Smooth muscle cell of bladder (primary cell): ENCODE measurements around the gene ANKRD30BL. TPM values are rescaled to one million over a fixed set of nuclear protein-coding genes. Genes with fewer than 3 reads are reported as not detected.

Experiments used
- total RNA-seq: library from RNA; depleted of rRNA; stranded (reverse); fragments of >200 nt; gene quantifications from 2 replicates; pipeline ENCODE4 v1.2.3, GENCODE V29; 2014

The ANKRD30BL gene, protein sequence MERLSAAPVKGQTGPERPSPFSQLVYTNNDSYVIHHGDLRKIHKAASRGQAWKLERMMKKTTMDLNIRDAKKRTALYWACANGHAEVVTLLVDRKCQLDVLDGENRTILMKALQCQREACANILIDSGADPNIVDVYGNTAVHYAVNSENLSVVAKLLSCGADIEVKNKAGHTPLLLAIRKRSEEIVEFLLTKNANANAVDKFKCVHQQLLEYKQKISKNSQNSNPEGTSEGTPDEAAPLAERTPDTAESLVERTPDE
- total RNA-seq, result not detected in 2 replicates

DNA sequence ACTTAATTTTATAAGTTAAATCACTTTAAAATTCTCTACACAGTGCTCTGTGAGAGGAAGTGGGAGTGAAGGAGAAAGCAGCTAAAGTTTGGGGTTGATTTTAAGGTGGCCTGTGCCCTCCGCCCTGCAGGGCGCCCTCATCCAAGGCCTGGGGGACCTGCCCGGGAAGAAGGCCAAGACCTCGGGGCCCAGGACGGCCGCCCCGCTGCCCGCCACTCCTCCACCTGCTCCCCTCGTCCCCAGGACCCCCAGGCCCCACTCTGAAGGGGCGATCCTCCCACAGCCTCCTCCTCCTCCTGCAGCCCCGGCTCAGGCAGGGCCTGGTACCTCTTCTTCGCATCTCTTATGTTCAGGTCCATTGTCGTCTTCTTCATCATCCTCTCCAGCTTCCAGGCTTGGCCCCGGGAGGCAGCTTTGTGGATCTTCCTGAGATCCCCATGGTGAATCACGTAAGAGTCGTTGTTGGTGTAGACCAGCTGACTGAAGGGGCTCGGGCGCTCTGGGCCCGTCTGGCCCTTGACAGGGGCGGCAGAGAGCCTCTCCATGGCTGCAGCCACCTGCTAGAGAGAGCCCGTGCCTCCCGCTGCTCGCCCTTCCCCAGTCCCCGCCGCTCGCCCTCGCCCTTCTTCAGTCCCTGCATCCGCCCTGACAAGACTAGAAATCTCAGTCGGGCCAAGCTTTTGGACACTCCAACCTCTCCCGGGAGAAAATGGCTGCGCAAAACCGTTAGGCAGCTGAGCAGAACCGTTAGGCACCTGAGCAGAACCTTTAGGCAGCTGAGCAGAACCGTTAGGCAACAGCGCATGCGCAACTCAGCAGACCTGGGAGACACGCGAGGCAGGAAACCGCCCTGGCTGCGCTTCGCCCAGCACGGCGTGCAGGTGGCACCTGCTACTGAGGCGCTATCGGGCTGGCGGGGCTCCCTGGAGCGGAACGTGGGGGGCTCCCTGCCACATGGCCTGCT, at the start of gene ANKRD30BL:
Gene ANKRD30BL, minus strand, starts transcription at position 792 of the 964 bp plus-strand sequence. Its CDS starts 247 bp downstream, at position 545.

